Fibroblast of upper back skin (primary cell): ENCODE measurements around the gene PFKFB4.
"Not testable (repeated sequence)": the region's sequence is repeated elsewhere in the genome, so short reads cannot be mapped to it uniquely, and the experiment has no call there.

ENCODE experiments used
- DNase-seq: peaks from one replicate; pipeline ENCODE4 v3.0.0-alpha.2; 2013

PFKFB4 gene

DNA sequence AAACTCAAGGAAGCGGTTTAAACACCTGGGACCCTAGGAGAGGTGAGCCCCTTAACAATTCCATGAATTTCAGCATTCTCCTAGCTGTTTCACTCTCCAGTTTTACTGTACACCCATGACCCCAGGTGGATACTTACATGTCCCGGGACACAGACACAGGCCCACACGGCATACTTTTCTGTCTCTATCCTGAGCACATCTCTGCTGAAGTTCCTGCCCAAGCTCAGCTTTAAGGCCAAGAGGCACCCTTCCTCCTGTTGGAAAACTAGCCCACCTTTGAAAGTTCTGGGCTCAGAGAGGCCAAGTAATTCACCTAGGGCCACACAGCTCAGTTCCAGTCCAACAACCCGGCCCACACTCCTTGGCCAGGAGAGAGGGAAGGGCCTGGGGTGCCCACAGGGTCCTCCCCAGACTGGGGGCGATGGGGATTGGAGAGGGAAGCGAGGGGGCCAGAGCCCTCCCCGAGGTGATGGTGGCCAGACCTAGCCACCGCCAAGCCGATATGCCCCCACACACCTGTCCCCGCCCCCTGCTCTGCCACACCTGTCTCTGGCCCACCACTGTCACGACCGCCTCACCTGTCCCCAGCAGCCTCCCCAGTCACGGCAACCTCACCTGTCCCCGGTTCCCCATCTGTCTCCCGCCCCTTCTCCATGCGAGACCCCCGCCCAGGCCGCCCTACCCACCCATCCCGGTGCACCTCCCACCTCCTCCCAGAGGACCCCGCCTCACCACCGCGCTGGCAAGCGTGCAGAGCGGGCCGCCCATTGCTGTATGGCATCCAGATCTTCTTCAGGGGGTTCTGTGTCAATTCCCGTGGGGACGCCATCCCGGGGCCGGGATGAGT, 431 bp downstream of the PFKFB4 start:
- DNase-seq, result no peak

DNA sequence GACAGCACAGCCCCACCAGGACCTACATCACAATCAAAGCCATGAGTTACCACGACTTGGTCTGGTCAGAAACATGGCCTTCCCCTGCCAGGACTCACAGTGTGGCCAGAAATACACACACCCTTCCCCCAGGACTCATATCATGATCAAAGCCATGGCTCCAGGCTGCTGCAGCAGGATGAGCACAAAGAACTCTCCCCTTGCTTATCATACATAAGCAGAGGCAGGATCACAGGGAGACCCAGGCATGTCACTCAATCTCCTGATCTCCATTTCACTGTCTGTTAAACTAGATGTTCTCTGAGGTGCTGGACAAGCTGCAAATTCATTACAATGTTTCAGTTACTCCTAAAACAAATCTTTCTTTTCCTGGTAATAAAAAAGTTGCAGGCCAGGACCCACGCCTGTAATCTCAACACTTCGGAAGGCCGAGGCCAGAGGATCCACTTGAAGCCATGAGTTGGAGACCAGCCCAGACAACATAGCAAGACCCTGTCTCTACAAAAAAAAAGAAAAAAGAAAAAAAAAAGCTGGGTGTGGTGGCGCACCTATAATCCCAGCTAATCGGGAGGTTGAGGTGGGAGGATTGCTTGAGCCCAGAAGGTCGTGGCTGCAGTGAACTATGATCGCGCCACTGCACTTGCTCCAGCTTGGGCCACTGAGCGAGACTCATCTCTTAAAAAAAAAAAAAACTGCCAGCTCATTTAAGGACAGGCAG, 1.2 kb downstream of the PFKFB4 start:
- DNase-seq, result no peak

DNA sequence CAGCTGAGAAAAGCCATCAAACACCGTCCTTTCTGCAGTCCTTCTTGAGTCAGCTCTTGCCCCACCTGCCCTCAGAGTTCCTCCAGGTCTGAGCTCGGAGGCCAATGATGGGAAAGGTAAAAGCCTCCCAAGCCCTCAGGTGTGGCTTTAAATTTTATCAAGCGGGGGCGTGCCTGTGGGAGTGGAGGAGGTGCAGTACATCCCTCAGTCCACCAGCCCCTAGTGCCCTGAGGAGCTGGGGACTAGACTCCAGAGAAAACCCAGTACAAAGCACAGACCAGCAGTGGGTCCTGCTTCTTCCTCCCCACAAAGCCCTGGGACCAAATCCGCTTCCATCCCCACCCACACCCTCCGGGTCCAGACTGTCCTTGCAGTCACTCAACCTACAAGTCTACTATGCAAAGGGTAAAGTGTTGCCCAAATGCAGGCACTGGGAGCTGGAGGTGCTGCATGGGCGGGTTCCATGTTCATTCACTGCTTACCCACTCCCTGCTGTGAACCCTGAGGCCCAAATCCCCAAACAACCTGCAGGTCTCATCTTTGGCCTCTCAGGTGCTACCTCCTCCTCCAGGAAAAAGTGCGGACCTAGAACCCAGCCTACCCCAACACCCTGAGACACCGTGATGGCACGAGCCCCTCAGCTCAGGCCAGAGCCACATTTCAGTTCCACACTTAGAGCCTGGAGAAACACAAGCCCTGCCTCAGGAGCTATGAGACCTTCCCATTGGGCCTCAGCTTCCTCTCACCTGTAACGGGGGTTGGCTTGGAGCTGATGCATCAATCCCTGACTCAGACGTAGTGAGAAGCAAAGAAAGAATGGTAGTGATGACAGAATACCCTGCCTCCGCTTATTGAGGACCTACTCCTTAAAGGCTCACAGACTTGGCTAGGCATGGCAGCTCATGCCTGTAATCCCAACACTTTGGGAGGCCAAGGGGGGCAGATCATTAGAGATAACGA, 2.4 kb downstream of the PFKFB4 start:
- DNase-seq, result no peak

DNA sequence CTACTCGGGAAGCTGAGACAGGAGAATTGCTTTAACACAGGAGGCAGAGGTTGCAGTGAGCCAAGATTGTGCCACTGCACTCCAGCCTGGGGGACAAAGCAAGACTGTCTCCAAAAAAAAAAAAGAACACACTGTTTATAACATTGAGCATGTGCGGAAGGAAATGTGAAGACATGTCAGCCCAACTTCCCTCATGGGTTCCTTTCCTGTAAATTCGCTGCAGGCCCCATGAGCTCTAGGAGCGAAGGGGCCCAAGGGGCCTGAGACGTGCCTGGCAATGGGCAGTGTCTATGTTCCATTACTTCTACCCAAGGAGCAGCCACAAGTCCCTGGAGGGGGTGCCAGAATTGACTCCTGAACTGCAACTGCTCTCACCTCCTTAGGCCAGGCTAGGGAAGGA, 3.2 kb downstream of the PFKFB4 start:
- no peak for DNase-seq

DNA sequence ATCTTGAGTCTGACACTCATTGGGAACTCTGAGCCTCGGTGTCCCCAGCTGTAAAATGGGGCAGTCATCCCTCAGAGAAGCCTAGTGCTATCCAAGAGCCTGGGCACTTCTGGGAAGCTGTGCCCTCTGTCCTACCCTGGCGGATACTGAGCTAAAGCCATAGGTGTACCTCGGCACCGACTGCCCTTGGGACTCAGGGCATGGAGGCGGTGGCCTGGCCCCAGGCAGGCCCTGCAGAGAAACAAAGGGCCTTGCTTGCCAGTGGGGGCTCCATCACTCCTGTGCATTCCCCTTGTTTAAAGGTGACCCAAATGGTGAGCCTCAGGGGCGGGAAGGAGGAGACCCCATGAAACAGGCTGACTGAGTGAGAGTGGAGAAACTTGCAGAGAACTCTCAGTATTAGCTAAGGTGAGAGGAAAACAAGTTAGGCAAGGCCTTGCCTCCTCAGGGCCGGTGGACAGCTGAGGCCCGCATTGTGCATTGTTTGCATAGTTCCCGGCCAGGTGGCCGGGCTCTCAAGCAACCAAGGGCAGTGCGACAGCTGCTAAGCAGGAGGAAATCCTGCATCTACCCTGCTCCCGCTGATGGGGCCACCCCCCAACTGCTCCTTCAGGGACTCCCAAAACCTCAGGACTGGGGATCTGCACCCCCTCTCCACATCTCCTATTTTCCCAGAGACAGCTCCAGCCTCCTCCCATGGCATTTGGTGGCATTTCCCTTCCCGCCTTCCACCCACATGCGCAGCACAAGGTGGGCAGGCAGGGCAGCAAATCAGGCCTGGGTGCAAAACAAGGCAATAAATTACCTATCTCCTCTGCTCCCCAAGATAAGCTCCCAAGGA, 4.3 kb downstream of the PFKFB4 start:
- no peak for DNase-seq

DNA sequence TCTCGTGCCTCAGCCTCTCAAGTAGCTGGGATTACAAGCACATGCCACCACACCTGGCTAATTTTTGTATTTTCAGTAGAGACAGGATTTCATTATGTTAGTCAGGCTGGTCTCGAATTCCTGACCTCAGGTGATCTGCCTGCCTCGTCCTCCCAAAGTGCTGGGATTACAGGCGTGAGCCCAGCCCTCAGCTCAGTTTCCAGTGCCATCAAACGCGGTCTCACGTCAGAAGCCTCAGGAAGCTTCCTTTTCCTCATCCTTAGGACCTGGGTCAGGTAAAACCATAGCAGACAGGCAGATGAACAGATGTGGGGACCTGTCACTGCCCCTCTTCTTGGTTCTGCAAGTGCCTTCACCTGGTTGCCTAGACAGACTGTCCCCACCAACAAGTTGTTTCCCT, 5.0 kb downstream of the PFKFB4 start:
- DNase-seq, result not testable (repeated sequence)

DNA sequence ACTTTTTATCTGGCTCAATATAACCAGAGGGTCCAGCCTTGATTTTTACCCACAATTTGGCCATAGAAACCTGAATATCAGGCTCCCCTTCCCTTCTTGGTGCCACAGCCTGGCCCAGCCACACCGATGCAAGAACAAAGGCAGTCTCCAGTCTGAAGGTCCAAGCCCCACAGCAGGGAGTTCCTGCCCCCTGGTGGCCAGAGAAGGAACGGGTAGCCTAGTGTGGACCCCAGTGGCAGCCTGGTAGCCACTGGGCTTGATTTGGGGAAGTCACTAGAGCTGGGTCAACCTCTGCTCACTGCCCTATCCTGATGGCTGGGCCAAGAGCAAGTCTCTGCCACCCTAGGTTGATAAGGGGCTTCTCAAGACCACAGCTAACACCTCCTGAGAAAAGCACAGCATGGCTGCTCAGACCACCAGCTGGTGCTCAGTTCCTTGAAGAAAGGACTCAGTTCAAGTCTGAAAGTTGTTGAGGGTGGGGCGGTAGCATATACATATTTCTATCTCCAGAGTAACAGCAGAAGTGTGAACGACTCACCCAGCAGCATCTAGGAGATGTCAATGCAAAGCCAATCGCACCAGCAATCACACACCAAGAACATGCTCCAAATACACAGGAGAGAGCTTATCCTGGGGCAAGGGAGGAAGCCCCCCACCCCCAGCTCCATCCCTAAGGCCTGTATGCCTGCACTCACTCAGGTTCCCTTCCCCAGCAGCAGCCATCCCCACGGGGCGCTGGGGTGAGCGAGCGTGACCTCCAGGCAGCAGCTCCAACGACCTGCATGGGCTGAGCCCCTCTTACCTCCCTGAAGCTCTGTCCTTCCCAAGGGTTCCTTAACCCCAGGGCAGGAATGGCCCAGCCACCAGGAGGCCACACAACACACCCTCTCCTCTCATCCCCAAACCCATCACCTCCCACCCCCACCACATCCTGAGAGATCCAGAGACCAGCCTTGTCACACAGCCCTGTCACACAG, 7.6 kb downstream of the PFKFB4 start:
- peak; percentile 75 for DNase-seq

DNA sequence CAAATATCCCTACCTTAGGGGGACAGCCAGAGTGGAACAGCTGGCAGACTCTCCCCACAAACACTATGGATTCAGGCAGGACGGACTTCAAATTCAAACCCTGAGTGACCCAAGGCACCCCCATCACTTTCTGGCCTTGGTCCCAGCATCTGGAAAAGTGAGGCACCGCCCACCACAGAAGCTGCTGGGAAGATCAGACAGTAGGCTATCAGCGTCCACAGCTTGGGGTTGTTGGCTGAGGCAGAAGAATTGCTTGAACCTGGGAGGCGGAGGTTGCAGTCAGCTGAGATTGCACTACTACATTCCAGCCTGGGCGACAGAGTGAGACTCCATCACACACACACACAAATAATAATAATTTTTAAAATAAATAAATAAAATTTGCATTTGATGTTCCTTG, 8.5 kb downstream of the PFKFB4 start:
- no peak for DNase-seq

DNA sequence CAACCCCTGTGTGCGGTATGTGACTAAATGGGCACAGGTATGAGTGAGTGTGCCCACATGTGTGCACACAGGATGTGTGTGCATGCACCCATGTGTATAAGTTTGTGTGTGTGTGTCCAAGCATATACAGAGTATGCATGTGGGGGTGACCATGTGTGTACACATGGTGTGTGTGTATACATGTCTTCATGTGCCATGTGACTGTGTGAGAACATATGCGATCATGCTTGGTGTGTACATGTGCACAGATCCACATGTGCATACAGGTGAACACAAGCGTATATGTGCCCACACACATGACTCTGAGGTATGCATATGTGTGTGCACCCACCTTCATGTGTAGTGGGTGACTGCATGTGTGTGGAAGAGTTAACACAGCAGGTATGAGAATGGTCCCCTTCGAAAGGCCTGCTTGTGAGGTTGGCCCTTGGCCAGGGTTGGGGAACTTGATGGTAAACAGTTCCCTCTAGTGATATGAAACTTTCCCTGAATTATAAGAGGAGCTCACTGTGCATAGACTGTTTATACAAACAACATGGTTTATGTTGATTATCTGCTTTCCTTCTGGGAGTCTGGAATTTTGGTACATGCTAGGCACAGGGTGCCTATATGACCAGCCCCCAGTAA, 10.3 kb downstream of the PFKFB4 start:
- no peak for DNase-seq

DNA sequence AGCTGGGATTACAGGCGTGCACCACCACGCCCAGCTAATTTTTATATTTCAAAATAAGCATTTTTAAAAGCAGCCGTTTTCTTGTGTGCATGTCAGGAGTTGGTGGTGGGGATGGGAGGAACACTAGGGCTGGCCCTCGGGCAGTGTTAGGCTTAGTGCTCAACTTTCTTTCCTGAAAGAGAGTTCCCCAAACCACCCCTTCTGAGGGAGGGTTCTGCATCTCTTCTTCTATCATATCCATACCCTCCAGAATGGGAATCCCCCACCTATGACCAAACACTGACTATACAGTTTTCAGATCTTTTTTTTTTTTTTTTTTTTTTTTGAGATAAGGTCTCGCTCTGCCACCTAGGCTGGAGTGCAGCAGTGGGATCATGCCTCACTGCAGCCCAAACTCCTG, 12.5 kb downstream of the PFKFB4 start:
- no peak for DNase-seq

DNA sequence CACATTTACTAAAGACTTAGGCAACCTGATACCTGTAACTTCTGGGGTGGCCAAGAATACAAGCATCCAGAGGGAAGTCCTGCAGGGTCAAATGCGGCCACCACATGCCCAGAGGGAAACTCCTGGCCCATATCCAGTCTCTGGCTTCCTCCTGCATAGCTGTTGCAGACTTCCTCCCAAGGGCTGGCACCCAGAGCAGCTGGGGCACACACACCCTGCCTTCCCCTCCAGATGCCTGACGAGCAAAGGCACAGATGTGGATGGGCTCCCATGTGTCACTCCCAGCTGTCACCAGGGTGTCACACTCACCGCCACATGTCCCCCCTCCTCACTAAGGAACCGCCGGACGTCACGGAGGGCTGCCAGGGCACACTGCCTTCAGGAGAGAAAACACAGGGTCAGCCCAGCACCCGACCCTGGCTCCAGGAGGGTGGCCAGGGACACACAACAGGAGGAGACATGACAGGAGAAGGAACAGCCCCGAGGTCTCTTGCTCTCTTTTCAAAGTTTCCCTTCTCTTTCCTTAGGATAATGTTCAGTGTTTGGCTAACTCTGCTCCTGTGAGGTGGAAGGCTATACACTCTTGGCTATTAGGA, 13.2 kb downstream of the PFKFB4 start:
- no peak for DNase-seq

DNA sequence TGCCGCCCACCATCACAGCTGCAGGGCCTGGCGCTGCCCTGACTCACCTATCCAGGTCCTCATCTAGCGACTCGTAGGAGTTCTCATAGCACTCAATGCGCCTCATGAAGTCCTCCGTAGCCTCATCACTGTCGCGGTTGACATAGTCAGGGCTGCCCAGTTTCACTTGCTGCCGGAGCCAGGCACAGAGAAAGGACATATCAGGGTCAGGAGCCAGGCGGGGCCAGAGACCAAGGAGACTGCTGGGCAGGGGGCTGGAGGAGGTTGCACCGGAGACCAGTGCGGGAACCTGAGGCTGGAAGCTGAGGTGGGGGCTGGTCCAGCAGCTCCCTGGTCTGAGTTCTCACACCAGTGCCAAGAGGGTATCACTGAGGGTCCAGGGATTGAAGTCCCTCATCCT, 18.2 kb downstream of the PFKFB4 start:
- no peak for DNase-seq

DNA sequence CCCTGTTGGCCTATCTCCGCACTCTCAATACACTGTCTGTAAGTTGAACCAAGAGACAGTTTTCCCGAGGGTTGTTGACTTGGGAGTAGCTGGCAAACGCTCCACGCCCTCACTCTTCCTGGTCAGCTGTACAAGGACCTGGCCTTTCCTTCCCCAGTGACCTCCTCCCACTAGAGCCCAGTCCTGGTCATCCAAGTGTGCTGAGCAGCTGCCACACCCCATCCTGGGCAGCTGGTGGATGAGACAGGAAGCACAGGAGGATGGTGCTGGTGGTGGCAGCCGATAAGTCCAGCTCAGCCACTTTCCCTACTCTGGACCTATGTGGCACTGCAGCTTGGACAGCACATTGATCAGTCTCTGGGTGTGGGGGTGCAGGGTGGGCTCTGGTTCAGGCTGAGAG, 19.8 kb downstream of the PFKFB4 start:
- DNase-seq, result no peak

DNA sequence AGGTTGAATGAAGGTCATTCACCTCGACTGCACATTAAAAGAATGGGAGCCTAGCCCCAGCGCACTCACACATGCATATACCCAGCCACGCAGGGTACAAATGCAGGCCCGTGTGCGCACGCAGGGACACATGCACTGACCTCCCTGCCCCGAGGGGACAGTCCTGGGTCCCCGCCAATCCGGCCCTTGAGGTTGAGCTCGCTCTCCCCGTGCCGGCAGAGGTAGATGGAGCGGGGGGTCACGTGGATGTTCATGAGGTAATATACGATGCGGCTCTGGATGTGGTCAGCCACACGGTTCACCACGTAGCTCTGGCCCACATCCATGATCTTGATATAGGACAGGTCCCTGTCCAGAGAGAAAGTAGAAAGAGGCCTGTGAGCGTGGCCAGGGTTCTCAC, 20.5 kb downstream of the PFKFB4 start:
- DNase-seq, result no peak

DNA sequence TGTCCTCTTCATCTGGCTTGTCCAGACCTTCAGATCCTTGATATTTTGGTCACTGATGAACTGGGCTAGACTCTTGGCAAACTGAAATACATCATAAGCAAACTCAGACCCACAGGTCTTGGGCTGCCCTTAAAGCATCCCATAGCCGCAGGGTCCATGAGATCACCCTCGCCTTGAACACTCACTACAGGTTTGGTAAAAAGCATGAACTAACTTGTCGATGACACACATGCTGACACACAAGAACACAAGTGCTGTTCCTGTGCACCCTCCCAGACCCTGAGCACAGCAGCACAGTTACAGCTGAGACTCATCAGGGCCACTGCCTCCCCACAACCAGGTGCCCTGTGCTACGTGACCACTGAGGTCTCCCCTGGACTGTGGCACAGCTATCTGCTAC, 21.0 kb downstream of the PFKFB4 start:
- DNase-seq, result no peak

DNA sequence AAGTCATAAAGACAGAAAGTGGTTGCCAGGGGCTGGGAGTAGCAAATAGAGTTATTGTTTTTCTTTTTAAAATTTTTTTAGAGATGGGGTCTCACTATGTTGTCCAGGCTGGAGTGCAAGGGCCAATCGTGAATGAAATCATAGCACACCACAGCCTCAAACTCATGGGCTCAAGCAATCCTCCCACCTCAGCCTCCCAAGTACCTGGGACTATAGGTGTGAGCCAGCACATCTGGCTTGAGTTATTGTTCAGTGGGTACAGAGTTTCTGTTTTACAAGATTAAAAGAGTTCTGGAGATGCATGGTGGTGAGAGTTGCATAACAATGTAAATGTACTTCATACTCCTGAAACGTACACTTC, 23.6 kb downstream of the PFKFB4 start:
- DNase-seq, result no peak

DNA sequence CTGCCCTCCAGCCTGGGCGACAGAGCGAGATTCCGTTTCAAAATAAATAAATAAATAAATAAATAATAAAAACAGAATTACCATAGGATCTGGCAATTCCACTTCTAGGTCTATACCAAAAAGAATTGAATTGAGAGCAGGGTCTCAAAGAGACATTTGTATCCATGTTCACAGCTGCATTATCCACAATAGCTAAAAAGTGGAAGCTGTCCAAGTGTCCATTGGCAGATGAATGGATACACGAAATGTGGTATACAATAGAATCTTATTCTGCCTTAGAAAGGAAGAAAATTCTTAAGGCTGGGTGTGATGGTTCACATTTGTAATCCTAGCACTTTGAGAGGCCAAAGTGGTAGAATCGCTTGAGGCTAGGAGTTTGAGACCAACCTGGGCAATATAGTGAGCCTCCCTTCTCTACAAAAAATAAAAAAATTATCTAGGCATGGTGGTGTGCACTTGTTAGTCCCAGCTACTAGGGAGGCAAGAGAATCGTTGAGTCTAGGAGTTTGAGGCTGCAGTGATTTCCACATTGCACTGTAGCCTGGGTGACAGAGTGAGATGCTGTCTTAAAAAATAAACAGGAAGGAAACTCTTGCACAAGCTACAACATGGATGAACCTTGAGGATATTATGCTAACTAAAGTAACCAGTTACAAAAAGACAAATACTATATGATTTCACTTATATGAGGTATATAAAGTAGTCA, 24.2 kb downstream of the PFKFB4 start:
- no peak for DNase-seq

DNA sequence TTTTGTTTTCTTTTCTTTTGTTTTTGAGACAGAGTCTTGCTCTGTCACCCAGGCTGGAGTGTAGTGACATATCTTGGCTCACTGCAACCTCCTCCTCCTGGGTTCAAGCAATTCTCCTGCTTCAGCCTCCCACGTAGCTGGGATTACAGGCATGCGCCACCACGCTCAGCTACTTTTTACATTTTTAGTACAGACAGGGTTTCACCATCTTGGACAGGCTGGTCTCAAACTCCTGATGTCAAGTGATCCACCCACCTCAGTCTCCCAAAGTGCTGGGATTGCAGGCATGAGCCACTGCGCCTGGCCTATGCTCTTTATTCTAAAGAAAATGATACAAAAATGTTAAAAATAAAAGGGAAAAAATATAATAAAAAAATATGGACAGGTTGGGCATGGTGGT, 25.9 kb downstream of the PFKFB4 start:
- not testable (repeated sequence) for DNase-seq

DNA sequence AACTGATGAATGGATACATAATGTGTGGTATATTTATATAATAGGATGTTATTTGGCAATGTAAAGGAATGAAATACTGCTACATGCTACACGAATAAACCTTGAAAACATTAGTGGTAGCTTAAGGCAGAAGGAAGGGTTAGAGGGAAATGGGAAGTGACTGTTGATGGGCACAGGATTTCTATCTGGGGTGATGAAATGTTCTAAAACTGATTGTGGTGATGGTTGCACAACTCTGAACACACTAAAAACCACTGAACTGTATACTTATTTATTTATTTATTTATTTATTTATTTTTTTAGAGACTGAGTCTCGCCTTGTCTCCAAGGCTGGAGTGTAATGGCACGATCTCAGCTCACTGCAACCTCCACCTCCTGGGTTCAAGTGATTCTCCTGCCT, 27.8 kb downstream of the PFKFB4 start:
- DNase-seq, result no peak

DNA sequence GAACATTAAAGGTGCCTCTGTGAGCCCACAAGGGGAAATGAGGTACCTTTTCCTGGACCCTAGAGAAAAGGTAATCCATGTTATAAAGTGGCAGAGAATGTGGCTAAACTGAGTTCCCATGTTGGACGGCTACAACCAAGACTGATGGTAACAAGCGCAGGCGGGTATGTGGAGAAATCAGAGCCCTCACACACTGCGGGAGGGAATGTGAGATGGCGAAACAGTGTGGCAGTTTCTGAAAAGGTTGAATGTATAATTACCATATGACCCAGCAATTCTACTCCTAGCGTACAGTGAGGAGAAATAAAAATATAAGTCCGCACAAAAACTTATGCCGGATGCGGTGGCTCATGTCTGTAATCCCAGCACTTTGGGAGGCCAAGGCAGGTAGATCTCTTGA, 28.6 kb downstream of the PFKFB4 start:
- DNase-seq, result no peak
